ENCODE data around the gene CDC40.
A peak's percentile ranks its signal among the peaks of the same experiment; 100 is the strongest.
"Not testable (repeated sequence)": the region's sequence is repeated elsewhere in the genome, so short reads cannot be mapped to it uniquely, and the experiment has no call there.

Gene CDC40

DNA sequence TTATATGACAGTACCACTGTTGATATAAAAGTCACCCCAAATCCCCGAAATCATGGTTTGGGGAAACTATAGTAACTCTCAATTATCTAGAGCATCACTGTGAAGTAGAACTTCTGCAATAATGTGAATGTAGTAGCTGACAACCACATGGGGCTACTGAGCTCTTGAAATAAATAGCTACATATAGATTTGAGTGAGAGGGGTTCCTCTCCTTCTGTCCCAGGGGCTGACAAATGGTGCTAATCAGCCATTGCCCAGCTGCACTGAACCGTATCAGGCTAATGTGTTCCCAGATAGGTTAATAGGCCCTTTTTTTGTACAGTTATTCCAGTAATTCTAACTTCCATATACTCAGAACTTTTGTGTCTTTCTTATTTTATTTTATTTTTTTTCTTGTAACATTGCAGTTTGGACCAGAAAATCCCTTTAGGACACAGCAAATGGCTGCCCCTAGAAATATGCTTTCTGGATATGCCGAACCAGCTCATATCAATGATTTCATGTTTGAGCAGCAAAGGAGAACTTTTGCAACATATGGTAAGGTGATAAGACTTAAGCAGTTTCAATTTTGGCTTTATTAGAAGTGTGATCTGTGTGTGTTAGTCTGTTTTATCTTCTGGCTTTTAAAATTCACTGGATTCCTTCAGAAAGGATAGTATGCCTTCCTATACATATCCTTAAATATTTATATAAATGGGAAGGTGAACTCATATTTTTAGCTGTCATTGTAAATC, 21.1 kb downstream of the CDC40 start:
- no peak for DNase-seq

GRCh38 chr6:110207652-110208051, 27.4 kb downstream of the CDC40 start:
- DNase-seq, result no peak

DNA sequence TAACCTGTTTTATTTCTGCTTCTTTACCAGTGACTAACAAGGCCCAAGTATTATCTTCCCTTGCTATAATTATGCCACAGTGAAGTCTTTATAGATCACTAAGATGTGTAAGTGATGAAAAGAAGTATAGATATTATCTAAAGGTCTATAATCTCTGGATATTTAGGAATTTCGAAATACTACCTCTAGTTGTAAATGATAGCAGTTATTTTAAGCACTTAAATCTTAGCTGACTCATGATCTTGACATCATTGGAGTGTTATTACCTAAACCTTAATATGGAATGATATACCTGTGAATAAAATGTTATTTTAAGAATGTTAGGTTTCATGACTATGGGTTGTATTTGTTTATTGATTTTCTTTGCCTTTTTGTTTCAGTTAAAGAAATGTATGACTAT, 31.5 kb downstream of the CDC40 start:
- DNase-seq, result no peak

- DNase-seq, result no peak
These were observed 34.1 kb downstream of the CDC40 start for GRCh38 chr6:110214338-110214737.

- DNase-seq, result no peak
These were observed 35.9 kb downstream of the CDC40 start for GRCh38 chr6:110216140-110216539.

DNA sequence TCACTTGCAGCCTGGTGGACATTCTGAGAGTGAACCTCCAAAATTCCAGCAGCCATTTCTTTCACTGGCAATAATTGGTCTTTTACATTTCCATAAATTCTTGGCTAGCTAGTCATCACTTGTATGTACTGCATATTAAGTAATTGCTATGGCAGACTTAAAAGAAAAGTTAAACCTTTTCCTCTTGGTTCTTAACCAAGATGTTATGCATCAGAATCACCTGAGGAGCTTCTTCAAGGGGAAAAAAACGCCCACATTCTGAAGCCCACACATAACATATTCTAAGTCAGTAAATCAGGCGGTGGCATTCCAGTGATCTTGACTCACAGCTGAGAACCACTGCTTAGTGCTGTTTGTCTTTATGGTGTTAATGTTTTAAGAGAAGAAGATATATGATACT, 37.0 kb downstream of the CDC40 start:
- no peak for DNase-seq

- no peak for DNase-seq
These were observed 41.5 kb downstream of the CDC40 start for GRCh38 chr6:110221738-110222137.

- no peak for DNase-seq
These were observed 46.0 kb downstream of the CDC40 start for GRCh38 chr6:110226261-110226660.

- peak; percentile 6 for DNase-seq
These were observed 52.2 kb downstream of the CDC40 start for GRCh38 chr6:110232450-110232849.

DNA sequence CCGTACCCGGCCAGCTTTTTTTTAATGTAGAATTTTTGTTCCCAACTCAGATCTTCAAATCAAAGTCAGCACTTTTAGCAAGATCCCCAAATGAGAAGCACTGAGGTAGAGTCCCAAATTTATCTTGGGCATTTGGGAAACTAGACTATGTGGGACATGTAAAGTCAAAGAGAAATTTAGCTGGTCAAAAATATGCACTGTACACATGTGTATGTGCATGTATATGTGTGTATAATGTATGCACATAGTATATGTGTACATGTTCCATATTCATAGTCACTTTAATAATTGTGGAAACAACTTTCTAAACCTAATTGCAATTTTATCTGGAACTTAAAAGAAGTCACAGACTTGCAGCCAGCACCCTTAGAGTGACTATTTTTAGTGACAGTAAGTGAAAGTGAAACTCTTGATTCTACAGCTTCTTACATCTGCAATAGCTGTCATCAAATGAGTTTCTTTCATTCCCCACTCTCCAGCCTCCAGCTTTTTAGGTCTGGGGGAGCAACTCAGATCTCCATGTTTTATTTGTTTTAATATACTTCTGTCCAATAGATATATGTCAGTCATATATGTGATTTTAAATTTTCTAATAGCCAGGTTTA, 53.6 kb downstream of the CDC40 start:
- no peak for DNase-seq

GRCh38 chr6:110236007-110236406, 55.8 kb downstream of the CDC40 start:
- DNase-seq, result not testable (repeated sequence)

GRCh38 chr6:110239526-110240274, 59.5 kb downstream of the CDC40 start:
- no peak for DNase-seq

GRCh38 chr6:110244621-110245020, 64.4 kb downstream of the CDC40 start:
- DNase-seq, result not testable (repeated sequence)

- DNase-seq, result no peak
These were observed 66.2 kb downstream of the CDC40 start for GRCh38 chr6:110246378-110246777.

GRCh38 chr6:110246900-110247546, 66.8 kb downstream of the CDC40 start:
- no peak for DNase-seq

DNA sequence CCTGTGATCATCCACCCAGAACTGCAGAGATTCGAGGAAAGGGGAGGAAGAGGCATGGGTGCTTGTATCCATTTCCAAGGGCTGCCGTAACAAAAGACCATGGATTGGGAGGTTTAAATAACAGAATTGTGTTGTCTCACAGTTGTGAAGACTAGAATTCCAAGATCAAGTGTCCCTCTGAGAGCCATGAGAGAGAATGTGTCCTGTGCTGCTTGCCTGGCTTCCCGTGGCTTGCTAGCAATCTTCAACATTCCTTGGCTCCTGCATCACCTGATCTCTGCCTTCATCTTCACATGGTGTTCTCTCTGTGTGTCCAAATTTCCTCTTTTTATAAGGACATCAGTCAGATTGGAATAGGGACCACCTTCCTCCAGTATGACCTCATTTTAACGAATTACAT, 69.8 kb downstream of the CDC40 start:
- no peak for DNase-seq

- no peak for DNase-seq
These were observed 70.6 kb downstream of the CDC40 start for GRCh38 chr6:110250838-110251237.

- peak; percentile 11 for DNase-seq
These were observed 75.1 kb downstream of the CDC40 start for GRCh38 chr6:110255211-110255750.

DNA sequence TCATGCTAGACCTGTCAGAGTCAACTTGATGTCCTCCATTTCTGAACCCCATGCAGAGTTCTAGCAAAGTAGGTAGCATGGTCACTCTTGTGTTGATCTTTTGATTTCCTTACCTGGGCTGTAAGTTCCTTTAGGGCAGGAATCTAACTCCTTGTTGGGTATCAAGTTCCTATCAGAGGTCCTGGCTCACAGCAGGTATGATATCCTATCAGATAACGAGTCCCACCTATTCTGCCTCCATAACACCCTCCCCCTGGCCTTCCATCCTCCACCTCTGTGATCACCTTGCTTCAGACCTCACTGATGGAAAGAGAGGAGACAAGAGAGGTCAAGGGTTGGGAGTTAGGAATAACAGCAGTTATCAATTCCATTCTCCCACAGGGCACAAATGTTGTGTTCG, 76.1 kb downstream of the CDC40 start:
- DNase-seq, result no peak

GRCh38 chr6:110265273-110265672, 85.0 kb downstream of the CDC40 start:
- no peak for DNase-seq

GRCh38 chr6:110266996-110267395, 86.8 kb downstream of the CDC40 start:
- DNase-seq, result no peak

- no peak for DNase-seq
These were observed 89.4 kb downstream of the CDC40 start for GRCh38 chr6:110269623-110270022.

- DNase-seq, result no peak
These were observed 89.9 kb downstream of the CDC40 start for GRCh38 chr6:110270165-110270564.

GRCh38 chr6:110271732-110272022, 91.5 kb downstream of the CDC40 start:
- no peak for DNase-seq
